ENCODE results near the gene RNU1-4. TPM values are rescaled to one million over a fixed set of nuclear protein-coding genes. Genes with fewer than 3 reads are reported as not detected.
"Not testable (repeated sequence)": the region's sequence is repeated elsewhere in the genome, so short reads cannot be mapped to it uniquely, and the experiment has no call there.

Gene RNU1-4
- total RNA-seq, 1 donor from 2014 or later: 3,042 TPM

- not testable (repeated sequence) for DNase-seq (ENCODE audit: low read depth, low spot score); H3K36me3 Mint-ChIP-seq (ENCODE audit: low read depth); H3K9me3 Mint-ChIP-seq; H3K4me3 Mint-ChIP-seq; H3K27ac Mint-ChIP-seq (ENCODE audit: unreplicated experiment); H3K4me1 Mint-ChIP-seq
- peaks cover 27% of the 10 kb centered on the region for H3K27me3 Mint-ChIP-seq (ENCODE audit: low read depth)
These were observed 36.5 kb downstream of the RNU1-4 start for GRCh38 chr1:16776835-16777234.

GRCh38 chr1:16777821-16778220, 37.5 kb downstream of the RNU1-4 start:
- H3K4me1 Mint-ChIP-seq: not testable (repeated sequence)

GRCh38 chr1:16779525-16779924, 39.2 kb downstream of the RNU1-4 start:
- not testable (repeated sequence) for DNase-seq (ENCODE audit: low read depth, low spot score); H3K27ac Mint-ChIP-seq (ENCODE audit: unreplicated experiment); H3K4me3 Mint-ChIP-seq; H3K4me1 Mint-ChIP-seq; H3K36me3 Mint-ChIP-seq (ENCODE audit: low read depth); H3K9me3 Mint-ChIP-seq
- peaks cover 28% of the 10 kb centered on the region for H3K27me3 Mint-ChIP-seq (ENCODE audit: low read depth)

More at GRCh38 chr1:16777821-16778220, 37.5 kb downstream of the RNU1-4 start:
- not testable (repeated sequence) for H3K4me3 Mint-ChIP-seq; DNase-seq (ENCODE audit: low read depth, low spot score); H3K36me3 Mint-ChIP-seq (ENCODE audit: low read depth); H3K9me3 Mint-ChIP-seq; H3K27ac Mint-ChIP-seq (ENCODE audit: unreplicated experiment)
- peaks cover 33% of the 10 kb centered on the region for H3K27me3 Mint-ChIP-seq (ENCODE audit: low read depth)

- peaks cover 28% of the 10 kb centered on the region for H3K27me3 Mint-ChIP-seq (ENCODE audit: low read depth)
- not testable (repeated sequence) for H3K9me3 Mint-ChIP-seq; H3K4me1 Mint-ChIP-seq; DNase-seq (ENCODE audit: low read depth, low spot score); H3K36me3 Mint-ChIP-seq (ENCODE audit: low read depth); H3K4me3 Mint-ChIP-seq; H3K27ac Mint-ChIP-seq (ENCODE audit: unreplicated experiment)
These were observed 40.7 kb downstream of the RNU1-4 start for GRCh38 chr1:16781033-16781432.

GRCh38 chr1:16781625-16782024, 41.3 kb downstream of the RNU1-4 start:
- not testable (repeated sequence) for H3K9me3 Mint-ChIP-seq; H3K4me3 Mint-ChIP-seq; DNase-seq (ENCODE audit: low read depth, low spot score); H3K27ac Mint-ChIP-seq (ENCODE audit: unreplicated experiment); H3K4me1 Mint-ChIP-seq; H3K36me3 Mint-ChIP-seq (ENCODE audit: low read depth)
- H3K27me3 Mint-ChIP-seq (ENCODE audit: low read depth): peaks cover 28% of the 10 kb centered on the region

- H3K4me1 Mint-ChIP-seq; H3K4me3 Mint-ChIP-seq; DNase-seq (ENCODE audit: low read depth, low spot score); H3K9me3 Mint-ChIP-seq; H3K27ac Mint-ChIP-seq (ENCODE audit: unreplicated experiment); H3K36me3 Mint-ChIP-seq (ENCODE audit: low read depth): not testable (repeated sequence)
- peaks cover 13% of the 10 kb centered on the region for H3K27me3 Mint-ChIP-seq (ENCODE audit: low read depth)
These were observed 44.6 kb downstream of the RNU1-4 start for GRCh38 chr1:16784955-16785354.

- not testable (repeated sequence) for H3K4me3 Mint-ChIP-seq; H3K36me3 Mint-ChIP-seq (ENCODE audit: low read depth); H3K27ac Mint-ChIP-seq (ENCODE audit: unreplicated experiment); H3K4me1 Mint-ChIP-seq; DNase-seq (ENCODE audit: low read depth, low spot score); H3K9me3 Mint-ChIP-seq; H3K27me3 Mint-ChIP-seq (ENCODE audit: low read depth)
These were observed 46.0 kb downstream of the RNU1-4 start for GRCh38 chr1:16786362-16786761.

GRCh38 chr1:16787175-16787574, 46.9 kb downstream of the RNU1-4 start:
- not testable (repeated sequence) for H3K4me1 Mint-ChIP-seq; H3K4me3 Mint-ChIP-seq; H3K9me3 Mint-ChIP-seq; DNase-seq (ENCODE audit: low read depth, low spot score); H3K27me3 Mint-ChIP-seq (ENCODE audit: low read depth); H3K36me3 Mint-ChIP-seq (ENCODE audit: low read depth); H3K27ac Mint-ChIP-seq (ENCODE audit: unreplicated experiment)

- not testable (repeated sequence) for H3K4me3 Mint-ChIP-seq; H3K4me1 Mint-ChIP-seq; H3K27ac Mint-ChIP-seq (ENCODE audit: unreplicated experiment); H3K36me3 Mint-ChIP-seq (ENCODE audit: low read depth); DNase-seq (ENCODE audit: low read depth, low spot score); H3K27me3 Mint-ChIP-seq (ENCODE audit: low read depth); H3K9me3 Mint-ChIP-seq
These were observed 47.4 kb downstream of the RNU1-4 start for GRCh38 chr1:16787711-16788110.

Other genes with a start within 250 kb of the RNU1-4 start
- 2,478 and 3,042 TPM in 2 replicates for gene RNU1-1, start 226.2 kb upstream of the RNU1-4 start, total RNA-seq
- 124 and 129 TPM in 2 replicates for gene NBPF1, start 127.0 kb upstream of the RNU1-4 start, total RNA-seq
- 2,478 and 3,042 TPM in 2 replicates for gene RNU1-3, start 73.6 kb upstream of the RNU1-4 start, total RNA-seq
- gene RNU1-2, start 155.5 kb downstream of the RNU1-4 start, total RNA-seq: 2,478 and 3,042 TPM in 2 replicates
- 52.6 and 54.1 TPM in 2 replicates for gene CROCC, start 181.4 kb downstream of the RNU1-4 start, total RNA-seq
- 81.6 and 83.4 TPM in 2 replicates for gene MFAP2, start 240.1 kb downstream of the RNU1-4 start, total RNA-seq